GM12891 (cell line): ENCODE measurements around the gene SPATA21.

Experiments
- PAX5 ChIP-seq: IDR thresholded peaks from 2 replicates; pipeline ENCODE4 v1.6.1; 2011; ENCODE audit warnings: low read length, moderate library complexity, mild to moderate bottlenecking; ENCODE audit not compliant: insufficient read depth, severe bottlenecking
- POLR2A ChIP-seq: IDR thresholded peaks from 2 replicates; pipeline ENCODE4 v1.6.1; 2011; ENCODE audit warnings: low read depth, low read length, control low read depth
- POLR2AphosphoS5 ChIP-seq: IDR thresholded peaks from 2 replicates; pipeline ENCODE4 v1.6.1; 2011; ENCODE audit warnings: low read depth, low read length, control low read depth
- TAF1 ChIP-seq: IDR thresholded peaks from 2 replicates; pipeline ENCODE4 v1.6.1; 2011; ENCODE audit warnings: low read depth, low read length, control low read depth

DNA sequence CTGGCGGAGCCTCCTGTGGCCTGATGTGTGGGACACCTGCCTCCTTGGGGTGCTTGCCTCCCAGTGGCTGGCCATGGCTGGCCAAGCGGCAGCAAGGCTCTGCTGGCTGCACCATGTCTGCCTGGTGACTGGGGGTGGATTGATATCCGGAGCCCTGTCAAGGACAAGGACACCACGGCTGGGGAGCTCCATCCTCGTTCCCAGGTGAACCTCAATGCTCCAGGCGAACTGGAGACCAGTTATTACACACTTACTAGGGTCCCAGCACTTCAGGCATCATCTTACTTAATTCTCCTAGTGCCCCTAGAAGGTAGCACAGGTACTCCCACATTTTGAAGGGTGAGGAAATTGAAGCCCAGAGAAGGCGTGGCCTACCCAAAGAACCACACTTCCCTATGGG, 15.2 kb downstream of the SPATA21 start:
- TF ChIP-seq POLR2A = no peak
- TF ChIP-seq POLR2AphosphoS5 = no peak
- TF ChIP-seq TAF1 = no peak
- no peak for TF ChIP-seq PAX5
